Hypothalamus (tissue), 51 donors: ENCODE measurements around the gene PRMT3.
"Not testable (repeated sequence)": the region's sequence is repeated elsewhere in the genome, so short reads cannot be mapped to it uniquely, and the experiment has no call there.

Source experiments
- DNase-seq, 51 donors: peaks; one replicate each; lab custom pipeline; 2025; lab: John Stamatoyannopoulos, UW

Gene PRMT3

GRCh38 chr11:20453657-20454316, 66.3 kb downstream of the PRMT3 start:
- DNase-seq = no peak

- no peak for DNase-seq
Observed at GRCh38 chr11:20457001-20457799, 69.7 kb downstream of the PRMT3 start.

GRCh38 chr11:20457934-20458680, 70.6 kb downstream of the PRMT3 start:
- DNase-seq = no peak

- DNase-seq = no peak
Observed at GRCh38 chr11:20458905-20459632, 71.6 kb downstream of the PRMT3 start.

- no peak for DNase-seq
Observed at GRCh38 chr11:20459865-20460264, 72.3 kb downstream of the PRMT3 start.

GRCh38 chr11:20464518-20464917, 77.0 kb downstream of the PRMT3 start:
- no peak for DNase-seq

GRCh38 chr11:20467487-20468185, 80.1 kb downstream of the PRMT3 start:
- DNase-seq = no peak

GRCh38 chr11:20470348-20470747, 82.8 kb downstream of the PRMT3 start:
- no peak for DNase-seq

GRCh38 chr11:20471929-20472328, 84.4 kb downstream of the PRMT3 start:
- DNase-seq = not testable (repeated sequence)

- peak in 9 of 51 donors; percentile 1 to 44 (median 11) for DNase-seq
Observed at GRCh38 chr11:20474176-20474881, 86.8 kb downstream of the PRMT3 start.

- no peak for DNase-seq
Observed at GRCh38 chr11:20474882-20475517, 87.5 kb downstream of the PRMT3 start.

- DNase-seq = no peak
Observed at GRCh38 chr11:20477418-20478090, 90.0 kb downstream of the PRMT3 start.

- DNase-seq = no peak
Observed at GRCh38 chr11:20479513-20479912, 92.0 kb downstream of the PRMT3 start.

GRCh38 chr11:20483931-20484330, 96.4 kb downstream of the PRMT3 start:
- no peak for DNase-seq

- not testable (repeated sequence) for DNase-seq
Observed at GRCh38 chr11:20484416-20484815, 96.9 kb downstream of the PRMT3 start.

- no peak for DNase-seq
Observed at GRCh38 chr11:20488352-20488751, 100.8 kb downstream of the PRMT3 start.

GRCh38 chr11:20489948-20490347, 102.4 kb downstream of the PRMT3 start:
- DNase-seq = no peak

GRCh38 chr11:20493340-20493739, 105.8 kb downstream of the PRMT3 start:
- DNase-seq = no peak
